ENCODE measurements around the gene ACAT2. TPM values are rescaled to one million over a fixed set of nuclear protein-coding genes. Genes with fewer than 3 reads are reported as not detected.
A peak's percentile ranks its signal among the peaks of the same experiment; 100 is the strongest.

ACAT2 gene
- total RNA-seq, 1 donor from 2014 or later: 0.85 TPM

DNA sequence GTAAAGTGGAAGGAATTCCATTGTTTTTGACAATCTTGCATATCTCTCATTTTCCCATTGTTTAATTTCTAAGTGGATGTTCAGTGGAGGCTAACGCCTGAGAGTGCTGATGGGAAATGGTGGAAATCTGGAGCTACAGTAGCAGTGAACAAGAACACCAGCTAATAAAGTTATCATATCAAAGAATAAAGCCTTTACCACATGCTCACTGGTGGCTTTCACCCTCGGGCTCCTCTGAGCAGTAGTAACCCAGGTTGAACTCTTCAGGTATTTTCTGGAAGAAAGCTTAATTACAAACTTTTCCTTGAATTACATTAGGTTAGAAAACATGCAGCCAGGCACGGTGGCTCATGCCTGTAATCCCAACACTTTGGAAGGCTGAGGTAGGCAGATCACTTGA, 10.4 kb upstream of the ACAT2 start:
- Histone ChIP-seq H3K4me1 (peaks cover 0 to 4% of the 10 kb centered on the region in 2 donors), H3K36me3 (peaks cover 70 to 90% of the 10 kb centered on the region in 2 donors), H3K9me3 (no peaks in the 10 kb centered on the region), H3K4me3 (no peak overlapping the region), H3K27ac (no peak overlapping the region), H3K27me3 (no peaks in the 10 kb centered on the region)
- TF ChIP-seq CTCF (IDR thresholded peaks at IDR 0.05): no peak
- no peak for DNase-seq (ENCODE audit: low spot score in 2 of 2)
- intact Hi-C loops (cut with DNase I): loop anchor here (5.0 kb wide), 1 partner anchor 36 kb away; the partner anchor contains the start of gene TCP1

GRCh38 chr6:159753081-159753872, 8.6 kb upstream of the ACAT2 start:
- peaks cover 0 to 4% of the 10 kb centered on the region in 2 donors for H3K4me1 ChIP-seq
- peaks cover 61 to 90% of the 10 kb centered on the region in 2 donors for H3K36me3 ChIP-seq
- no peaks in the 10 kb centered on the region for H3K9me3 ChIP-seq
- no peak for DNase-seq (ENCODE audit: low spot score in 2 of 2)
- intact Hi-C loops (cut with DNase I): loop anchor here (5.0 kb wide), 1 partner anchor 34 kb away; the partner anchor contains the start of gene TCP1
- H3K27me3 ChIP-seq: no peaks in the 10 kb centered on the region
- no peak overlapping the region for H3K27ac ChIP-seq
- TF ChIP-seq CTCF (IDR thresholded peaks at IDR 0.05): no peak
- H3K4me3 ChIP-seq: no peak overlapping the region

DNA sequence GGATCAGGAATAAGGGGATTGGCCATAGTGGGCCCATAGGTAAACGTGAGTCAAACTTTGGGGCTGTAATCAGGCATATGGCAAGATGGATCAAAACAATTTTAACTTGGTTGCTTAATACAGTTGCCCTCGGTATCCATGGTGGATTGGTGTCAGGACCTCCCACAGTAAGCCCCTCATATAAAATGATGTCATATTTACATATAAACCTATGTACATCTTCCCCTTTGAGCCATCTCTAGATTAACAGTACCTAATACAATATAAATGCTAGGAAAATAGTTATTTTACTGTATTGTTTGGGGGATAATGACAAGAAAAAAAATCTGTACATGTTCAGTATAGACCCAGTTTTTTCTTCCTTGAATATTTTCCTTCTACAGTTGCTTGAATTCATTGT, 7.4 kb upstream of the ACAT2 start:
- Histone ChIP-seq H3K4me3 (no peak overlapping the region), H3K4me1 (peaks cover 0 to 4% of the 10 kb centered on the region in 2 donors), H3K36me3 (peaks cover 49 to 84% of the 10 kb centered on the region in 2 donors), H3K9me3 (no peaks in the 10 kb centered on the region), H3K27ac (no peak overlapping the region), H3K27me3 (no peaks in the 10 kb centered on the region)
- no peak for DNase-seq (ENCODE audit: low spot score in 2 of 2)
- TF ChIP-seq CTCF (IDR thresholded peaks at IDR 0.05): no peak
- intact Hi-C loops (cut with DNase I): loop anchor here (5.0 kb wide), 1 partner anchor 33 kb away; the partner anchor contains the start of gene TCP1

- peak overlapping the region in 1 of 2 donors; percentile 19 for H3K27ac ChIP-seq
- TF ChIP-seq CTCF (IDR thresholded peaks at IDR 0.05): no peak
- DNase-seq (ENCODE audit: low spot score in 2 of 2): no peak
- H3K4me1 ChIP-seq: peaks cover 0 to 4% of the 10 kb centered on the region in 2 donors
- H3K27me3 ChIP-seq: no peaks in the 10 kb centered on the region
- no peaks in the 10 kb centered on the region for H3K9me3 ChIP-seq
- peaks cover 43 to 77% of the 10 kb centered on the region in 2 donors for H3K36me3 ChIP-seq
- no peak overlapping the region for H3K4me3 ChIP-seq
- intact Hi-C loops (cut with DNase I): loop anchor here (5.0 kb wide), 1 partner anchor 32 kb away; the partner anchor contains the start of gene TCP1
These were observed 6.6 kb upstream of the ACAT2 start for GRCh38 chr6:159754959-159755914.

- Histone ChIP-seq H3K9me3 (no peaks in the 10 kb centered on the region), H3K36me3 (peaks cover 42 to 65% of the 10 kb centered on the region in 2 donors), H3K27ac (no peak overlapping the region), H3K27me3 (no peaks in the 10 kb centered on the region), H3K4me3 (no peak overlapping the region), H3K4me1 (peaks cover 5 to 8% of the 10 kb centered on the region in 2 donors)
- intact Hi-C loops (cut with DNase I): no loop called here
- TF ChIP-seq CTCF (IDR thresholded peaks at IDR 0.05): no peak
- DNase-seq (ENCODE audit: low spot score in 2 of 2): no peak
These were observed 5.3 kb upstream of the ACAT2 start for GRCh38 chr6:159756508-159756907.

Measured in ascending aorta (tissue), 2 donors.